Measurements from ENCODE around the gene RASGEF1B.
A peak's percentile ranks its signal among the peaks of the same experiment; 100 is the strongest.
"Not testable (repeated sequence)": the region's sequence is repeated elsewhere in the genome, so short reads cannot be mapped to it uniquely, and the experiment has no call there.

RASGEF1B gene

GRCh38 chr4:81495345-81495744, 23.6 kb upstream of the RASGEF1B start:
- DNase-seq, result no peak

GRCh38 chr4:81494031-81494431, 22.3 kb upstream of the RASGEF1B start:
- no peak for DNase-seq

- DNase-seq, result no peak
These were observed 21.0 kb upstream of the RASGEF1B start for GRCh38 chr4:81492606-81493230.

- no peak for DNase-seq
These were observed 20.2 kb upstream of the RASGEF1B start for GRCh38 chr4:81491943-81492342.

GRCh38 chr4:81490403-81491160, 18.9 kb upstream of the RASGEF1B start:
- DNase-seq, result no peak

GRCh38 chr4:81486502-81486901, 14.8 kb upstream of the RASGEF1B start:
- no peak for DNase-seq

- no peak for DNase-seq
These were observed 13.7 kb upstream of the RASGEF1B start for GRCh38 chr4:81485310-81485980.

GRCh38 chr4:81482326-81482725, 10.6 kb upstream of the RASGEF1B start:
- no peak for DNase-seq

GRCh38 chr4:81481151-81481550, 9.4 kb upstream of the RASGEF1B start:
- no peak for DNase-seq

GRCh38 chr4:81479573-81479972, 7.9 kb upstream of the RASGEF1B start:
- DNase-seq, result not testable (repeated sequence)

- not testable (repeated sequence) for DNase-seq
These were observed 1.9 kb upstream of the RASGEF1B start for GRCh38 chr4:81473331-81474265.

- DNase-seq, result peak; percentile 41
These were observed 825 bp upstream of the RASGEF1B start for GRCh38 chr4:81472281-81473182.

GRCh38 chr4:81471298-81471587, 464 bp downstream of the RASGEF1B start:
- DNase-seq, result no peak

- no peak for DNase-seq
These were observed 1.0 kb downstream of the RASGEF1B start for GRCh38 chr4:81470456-81471297.

- DNase-seq, result no peak
These were observed 1.8 kb downstream of the RASGEF1B start for GRCh38 chr4:81469781-81470455.

GRCh38 chr4:81468678-81469077, 3.0 kb downstream of the RASGEF1B start:
- DNase-seq, result no peak

GRCh38 chr4:81467672-81467964, 4.1 kb downstream of the RASGEF1B start:
- no peak for DNase-seq

GRCh38 chr4:81466841-81467671, 4.7 kb downstream of the RASGEF1B start:
- DNase-seq, result peak; percentile 14

All from NCI-H1105 (cell line).